HEK293 (cell line): ENCODE measurements around the gene PLEKHA1.

Source experiments
- CTCF ChIA-PET: fragments of 350-600 bp; formaldehyde crosslinking; extraction: SDS; loops from one replicate; lab custom pipeline; 2021; ENCODE audit warnings: antibody characterized with exemption; lab: Yijun Ruan, JAX
- POLR2A ChIA-PET: fragments of 300-600 bp; formaldehyde crosslinking; extraction: SDS; loops from one replicate; lab custom pipeline; 2020; ENCODE audit warnings: antibody characterized with exemption, inconsistent platforms; lab: Yijun Ruan, JAX
- H3K27ac ChIP-seq: fragments of 200-500 bp; sonication (Bioruptor generic); 2 replicates; pipeline ENCODE4 v1.5.1; 2014; ENCODE audit warnings: low read depth, low read length, control low read depth, inconsistent platforms; ENCODE audit errors: extremely low read depth
- H3K36me3 ChIP-seq, 2 experiments: fragments of 200-500 bp in 1 of 2; sonication (Bioruptor generic) in 1 of 2; 1 replicate in 1 of 2; 2 replicates in 1 of 2; pipeline ENCODE4 v1.5.1; 2014 to 2017; ENCODE audit warnings: inconsistent platforms in 2 of 2, low read length in 2 of 2; ENCODE audit not compliant: control insufficient read depth in 2 of 2, insufficient read depth in 1 of 2
- H3K4me1 ChIP-seq: fragments of 200-500 bp; sonication (Bioruptor generic); 2 replicates; pipeline ENCODE4 v1.5.1; 2014; ENCODE audit warnings: mild to moderate bottlenecking, low read length, inconsistent platforms; ENCODE audit not compliant: control insufficient read depth, insufficient read depth
- H3K4me3 ChIP-seq: 2 replicates; pipeline ENCODE4 v1.5.1; 2011; ENCODE audit warnings: low read depth, mild to moderate bottlenecking, control low read depth, low read length, moderate library complexity
- H3K9me3 ChIP-seq: fragments of 200-500 bp; sonication (Bioruptor generic); 2 replicates; pipeline ENCODE4 v1.5.1; 2014; ENCODE audit warnings: low read depth, low read length, inconsistent platforms; ENCODE audit not compliant: control insufficient read depth, insufficient read depth
- BCL11A ChIP-seq: fragments of 450-650 bp; formaldehyde crosslinking; IDR thresholded peaks from 2 replicates; pipeline ENCODE4 v1.5.1; 2016; ENCODE audit warnings: low read depth, missing biosample characterization, missing genetic modification characterization
- GLIS1 ChIP-seq: fragments of 450-650 bp; formaldehyde crosslinking; IDR thresholded peaks from 2 replicates; pipeline ENCODE4 v1.5.1; 2016; ENCODE audit warnings: missing biosample characterization, missing genetic modification characterization
- GLIS2 ChIP-seq: fragments of 450-650 bp; formaldehyde crosslinking; IDR thresholded peaks from 2 replicates; pipeline ENCODE4 v1.5.1; 2016; ENCODE audit warnings: missing biosample characterization, missing genetic modification characterization
- HOXA7 ChIP-seq: sonication (generic); formaldehyde crosslinking; IDR thresholded peaks from 2 replicates; pipeline ENCODE4 v1.8.1; 2022; ENCODE audit warnings: missing genetic modification reagents, borderline replicate concordance
- KLF16 ChIP-seq: fragments of 450-650 bp; formaldehyde crosslinking; IDR thresholded peaks from 2 replicates; pipeline ENCODE4 v1.5.1; 2017; ENCODE audit warnings: missing biosample characterization, missing genetic modification characterization
- KLF7 ChIP-seq: fragments of 450-650 bp; formaldehyde crosslinking; IDR thresholded peaks from 2 replicates; pipeline ENCODE4 v1.5.1; 2016; ENCODE audit warnings: missing biosample characterization, missing genetic modification characterization, borderline replicate concordance
- OSR2 ChIP-seq: fragments of 450-650 bp; formaldehyde crosslinking; IDR thresholded peaks from 2 replicates; pipeline ENCODE4 v1.5.1; 2016; ENCODE audit warnings: missing biosample characterization, missing genetic modification characterization
- PRDM1 ChIP-seq: fragments of 450-650 bp; formaldehyde crosslinking; IDR thresholded peaks from 2 replicates; pipeline ENCODE4; 2016; ENCODE audit warnings: missing biosample characterization, missing genetic modification characterization
- SCRT1 ChIP-seq: fragments of 450-650 bp; formaldehyde crosslinking; IDR thresholded peaks from 2 replicates; pipeline ENCODE4 v1.5.1; 2016; ENCODE audit warnings: missing biosample characterization, missing genetic modification characterization, borderline replicate concordance
- SP2 ChIP-seq: fragments of 450-650 bp; formaldehyde crosslinking; IDR thresholded peaks from 2 replicates; pipeline ENCODE4 v1.5.1; 2016; ENCODE audit warnings: missing biosample characterization, missing genetic modification characterization
- SP7 ChIP-seq: fragments of 450-650 bp; formaldehyde crosslinking; IDR thresholded peaks from 2 replicates; pipeline ENCODE4 v1.5.1; 2016; ENCODE audit warnings: missing biosample characterization, missing genetic modification characterization
- ZBTB1 ChIP-seq: fragments of 450-650 bp; formaldehyde crosslinking; IDR thresholded peaks from 2 replicates; pipeline ENCODE4 v1.5.1; 2016; ENCODE audit warnings: missing biosample characterization, missing genetic modification characterization
- ZBTB21 ChIP-seq: fragments of 450-650 bp; formaldehyde crosslinking; IDR thresholded peaks from 2 replicates; pipeline ENCODE4 v1.5.1; 2017; ENCODE audit warnings: missing biosample characterization, missing genetic modification characterization
- ZEB2 ChIP-seq: fragments of 450-650 bp; formaldehyde crosslinking; IDR thresholded peaks from 2 replicates; pipeline ENCODE4 v1.5.1; 2016; ENCODE audit warnings: missing biosample characterization, missing genetic modification characterization
- ZIC2 ChIP-seq: fragments of 450-650 bp; formaldehyde crosslinking; IDR thresholded peaks from 2 replicates; pipeline ENCODE4 v1.5.1; 2016; ENCODE audit warnings: missing biosample characterization, missing genetic modification characterization
- ZNF19 ChIP-seq: fragments of 450-650 bp; formaldehyde crosslinking; IDR thresholded peaks from 2 replicates; pipeline ENCODE4; 2016; ENCODE audit warnings: missing biosample characterization, missing genetic modification characterization, low read depth
- ZNF2 ChIP-seq: fragments of 450-650 bp; formaldehyde crosslinking; IDR thresholded peaks from 2 replicates; pipeline ENCODE4 v1.5.1; 2016; ENCODE audit warnings: missing biosample characterization, missing genetic modification characterization
- ZNF24 ChIP-seq: fragments of 450-650 bp; formaldehyde crosslinking; IDR thresholded peaks from 2 replicates; pipeline ENCODE4 v1.5.1; 2016; ENCODE audit warnings: missing biosample characterization, missing genetic modification characterization
- ZNF311 ChIP-seq: fragments of 450-650 bp; formaldehyde crosslinking; IDR thresholded peaks from 2 replicates; pipeline ENCODE4 v1.5.1; 2017; ENCODE audit warnings: missing biosample characterization, missing genetic modification characterization, borderline replicate concordance
- ZNF600 ChIP-seq: fragments of 450-650 bp; formaldehyde crosslinking; IDR thresholded peaks from 2 replicates; pipeline ENCODE4 v1.5.1; 2016; ENCODE audit warnings: missing biosample characterization, missing genetic modification characterization
- ZNF701 ChIP-seq: fragments of 450-650 bp; formaldehyde crosslinking; IDR thresholded peaks from 2 replicates; pipeline ENCODE4 v1.5.1; 2016; ENCODE audit warnings: missing biosample characterization, missing genetic modification characterization
- ZNF76 ChIP-seq: fragments of 450-650 bp; formaldehyde crosslinking; IDR thresholded peaks from 2 replicates; pipeline ENCODE4; 2016; ENCODE audit warnings: low read depth, missing biosample characterization, missing genetic modification characterization, borderline replicate concordance
- ZNF830 ChIP-seq: fragments of 450-650 bp; IDR thresholded peaks from 2 replicates; pipeline ENCODE4 v1.5.0; 2018; ENCODE audit warnings: missing biosample characterization, missing genetic modification characterization, low read depth, mild to moderate bottlenecking, moderate library complexity
- ZXDB ChIP-seq: fragments of 450-650 bp; formaldehyde crosslinking; IDR thresholded peaks from 2 replicates; pipeline ENCODE4 v1.5.1; 2016; ENCODE audit warnings: missing biosample characterization, missing genetic modification characterization
- TF ChIP-seq, protein P1 (sequence below): fragments of 450-650 bp; IDR thresholded peaks from 2 replicates; pipeline ENCODE4 v1.5.1; 2018; ENCODE audit warnings: missing biosample characterization, mild to moderate bottlenecking, missing genetic modification characterization
- TF ChIP-seq, protein P2 (sequence below): fragments of 450-650 bp; formaldehyde crosslinking; IDR thresholded peaks from 2 replicates; pipeline ENCODE4 v1.5.1; 2017; ENCODE audit warnings: missing biosample characterization, missing genetic modification characterization
- TF ChIP-seq, protein P3 (sequence below): IDR thresholded peaks from 2 replicates; pipeline ENCODE4 v1.6.1; 2011; ENCODE audit warnings: mild to moderate bottlenecking, low read depth, low read length, borderline replicate concordance

Gene PLEKHA1

DNA sequence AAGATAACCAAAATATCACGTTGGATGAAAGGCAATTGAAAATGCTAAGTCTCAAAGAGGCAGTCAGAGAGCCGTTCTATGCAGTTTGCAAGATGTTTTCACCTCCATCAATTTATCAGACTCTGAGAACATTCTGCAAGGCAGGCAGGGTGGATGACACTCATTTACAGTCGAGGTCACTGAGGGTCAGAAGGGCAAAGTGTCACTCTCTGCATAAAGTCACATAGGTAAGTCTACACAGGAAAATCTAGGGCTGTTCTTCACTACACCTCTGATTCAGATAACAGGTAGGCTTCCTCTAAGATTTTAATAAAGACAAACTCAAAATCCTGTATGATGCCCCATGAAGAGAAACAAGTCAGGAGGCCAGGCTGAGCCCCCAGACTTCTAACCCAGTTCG, 1.4 kb upstream of the PLEKHA1 start:
- Histone ChIP-seq H3K36me3 (no peaks in the 10 kb centered on the region), H3K9me3 (no peaks in the 10 kb centered on the region), H3K4me3 (no peak overlapping the region), H3K4me1 (peaks cover 10% of the 10 kb centered on the region), H3K27ac (no peak overlapping the region)
- CTCF ChIA-PET: interaction anchor here (0.7 to 1.9 kb wide), 2 partner anchors 62 to 75 kb away, joined by 3 to 6 read pairs; no protein-coding TSS in a partner anchor
- no peak for TF ChIP-seq ZNF311 (tag by site-specific recombination)
- TF ChIP-seq, protein P1, sequence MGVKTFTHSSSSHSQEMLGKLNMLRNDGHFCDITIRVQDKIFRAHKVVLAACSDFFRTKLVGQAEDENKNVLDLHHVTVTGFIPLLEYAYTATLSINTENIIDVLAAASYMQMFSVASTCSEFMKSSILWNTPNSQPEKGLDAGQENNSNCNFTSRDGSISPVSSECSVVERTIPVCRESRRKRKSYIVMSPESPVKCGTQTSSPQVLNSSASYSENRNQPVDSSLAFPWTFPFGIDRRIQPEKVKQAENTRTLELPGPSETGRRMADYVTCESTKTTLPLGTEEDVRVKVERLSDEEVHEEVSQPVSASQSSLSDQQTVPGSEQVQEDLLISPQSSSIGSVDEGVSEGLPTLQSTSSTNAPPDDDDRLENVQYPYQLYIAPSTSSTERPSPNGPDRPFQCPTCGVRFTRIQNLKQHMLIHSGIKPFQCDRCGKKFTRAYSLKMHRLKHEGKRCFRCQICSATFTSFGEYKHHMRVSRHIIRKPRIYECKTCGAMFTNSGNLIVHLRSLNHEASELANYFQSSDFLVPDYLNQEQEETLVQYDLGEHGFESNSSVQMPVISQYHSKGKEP (tag by site-specific recombination): no peak
- TF ChIP-seq ZBTB1 (tag by site-specific recombination): no peak
- TF ChIP-seq ZBTB21 (tag by site-specific recombination): no peak
- TF ChIP-seq SP2: no peak
- no peak for TF ChIP-seq BCL11A (tag by site-specific recombination)
- POLR2A ChIA-PET: interaction anchor here (1.0 to 1.6 kb wide), 2 partner anchors 10 to 65 kb away, joined by 4 to 5 read pairs; no protein-coding TSS in a partner anchor

DNA sequence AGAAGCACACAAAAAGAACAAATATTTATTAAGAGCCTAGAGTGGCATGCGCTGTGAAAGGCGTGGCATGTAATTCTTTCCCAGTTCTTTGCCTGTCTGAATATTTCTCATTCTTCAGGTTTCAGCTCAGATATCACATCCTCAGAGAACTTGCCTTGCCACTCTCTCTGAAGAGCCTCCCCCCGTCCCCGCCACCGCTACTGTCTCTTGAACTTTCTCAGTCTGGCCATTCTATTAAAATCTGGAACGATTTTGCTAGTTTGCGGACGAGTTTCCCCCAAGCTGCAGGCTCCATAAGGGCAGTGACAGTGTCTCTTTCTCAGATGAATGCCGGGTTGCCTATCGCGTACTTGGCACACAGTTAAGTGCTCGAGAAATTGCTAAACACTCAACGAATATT, 787 bp upstream of the PLEKHA1 start:
- ChIA-PET CTCF (interaction anchor here (0.7 to 1.9 kb wide), 3 partner anchors 61 to 80 kb away, joined by 3 to 6 read pairs (median 3); no protein-coding TSS in a partner anchor), POLR2A (interaction anchor here (0.6 to 1.6 kb wide), 9 partner anchors 9 to 131 kb away, joined by 3 to 5 read pairs (median 4); no protein-coding TSS in a partner anchor)
- Histone ChIP-seq H3K4me1 (peaks cover 10% of the 10 kb centered on the region), H3K4me3 (peak overlapping the region; percentile 35), H3K27ac (no peak overlapping the region), H3K9me3 (no peaks in the 10 kb centered on the region), H3K36me3 (no peaks in the 10 kb centered on the region)
- TF ChIP-seq ZNF701 (tag by site-specific recombination): no peak
- peak; percentile 60 for TF ChIP-seq PRDM1 (tag by site-specific recombination)

DNA sequence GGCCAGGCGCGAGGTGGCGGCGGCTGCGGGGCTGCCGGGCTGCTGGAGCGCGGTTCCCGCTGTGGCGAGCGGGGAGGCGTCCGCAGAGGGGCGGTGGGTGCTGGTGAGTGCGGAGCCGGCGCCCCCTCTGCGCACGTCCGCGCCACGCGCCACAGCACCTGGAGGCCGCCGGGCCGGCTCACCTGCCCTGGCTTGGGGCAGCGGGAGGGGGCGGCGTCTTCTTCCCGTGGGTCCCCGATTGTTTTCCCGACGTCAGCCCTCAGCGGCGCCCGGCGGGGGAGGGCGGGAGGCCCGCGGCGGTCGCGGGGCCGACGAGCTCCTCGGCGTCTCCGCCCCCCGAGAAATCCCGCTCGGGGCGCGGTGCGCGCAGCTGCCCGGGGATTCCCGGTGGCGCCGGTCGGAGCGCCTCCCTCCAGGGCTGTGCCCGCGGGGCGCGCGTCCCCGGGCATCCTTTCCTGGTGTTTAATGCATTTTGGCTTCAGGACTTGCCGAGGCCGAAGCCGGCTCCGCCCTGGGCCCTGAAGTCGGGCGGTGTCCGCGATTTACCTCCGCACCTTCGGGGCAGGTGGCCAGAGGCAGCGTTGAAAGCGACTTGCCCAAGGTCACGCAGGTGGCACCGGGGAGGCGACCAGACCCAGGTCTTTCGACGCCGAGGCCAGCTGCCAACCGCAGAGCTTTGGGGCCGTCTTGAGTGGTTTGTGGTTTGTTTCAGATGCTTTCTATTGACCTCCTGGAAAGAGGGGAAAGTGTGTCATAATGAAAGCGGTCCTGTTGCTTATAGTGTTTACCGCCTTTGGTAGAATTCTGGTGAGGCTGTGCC, 561 bp downstream of the PLEKHA1 start:
- H3K4me1 ChIP-seq: peaks cover 10% of the 10 kb centered on the region
- POLR2A ChIA-PET: interaction anchor here (0.8 to 1.6 kb wide), 6 partner anchors 11 to 70 kb away, joined by 3 to 5 read pairs (median 3); no protein-coding TSS in a partner anchor
- peak overlapping the region; percentile 57 for H3K4me3 ChIP-seq
- peak overlapping the region; percentile 91 for H3K27ac ChIP-seq
- no peaks in the 10 kb centered on the region for H3K36me3 ChIP-seq
- no peaks in the 10 kb centered on the region for H3K9me3 ChIP-seq
- CTCF ChIA-PET: interaction anchor here (0.7 to 1.4 kb wide), 5 partner anchors 44 to 191 kb away, joined by 3 to 5 read pairs (median 3); no protein-coding TSS in a partner anchor
- TF ChIP-seq, protein P2, sequence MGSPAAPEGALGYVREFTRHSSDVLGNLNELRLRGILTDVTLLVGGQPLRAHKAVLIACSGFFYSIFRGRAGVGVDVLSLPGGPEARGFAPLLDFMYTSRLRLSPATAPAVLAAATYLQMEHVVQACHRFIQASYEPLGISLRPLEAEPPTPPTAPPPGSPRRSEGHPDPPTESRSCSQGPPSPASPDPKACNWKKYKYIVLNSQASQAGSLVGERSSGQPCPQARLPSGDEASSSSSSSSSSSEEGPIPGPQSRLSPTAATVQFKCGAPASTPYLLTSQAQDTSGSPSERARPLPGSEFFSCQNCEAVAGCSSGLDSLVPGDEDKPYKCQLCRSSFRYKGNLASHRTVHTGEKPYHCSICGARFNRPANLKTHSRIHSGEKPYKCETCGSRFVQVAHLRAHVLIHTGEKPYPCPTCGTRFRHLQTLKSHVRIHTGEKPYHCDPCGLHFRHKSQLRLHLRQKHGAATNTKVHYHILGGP (tag by site-specific recombination): peak; percentile 86
- TF ChIP-seq ZNF830 (tag by site-specific recombination) (no peak), SP7 (tag by site-specific recombination) (peak; percentile 40; the same call in 1 of the 2 replicates), ZNF600 (tag by site-specific recombination) (peak; percentile 23), ZNF24 (0 out of 2 replicates have a peak, but pooled peaks have one; percentile 25), ZNF76 (tag by site-specific recombination) (peak; percentile 33; the same call in 1 of the 2 replicates), KLF16 (0 out of 2 replicates have a peak, but pooled peaks have one; percentile 45), GLIS2 (tag by site-specific recombination) (peak; percentile 45; the same call in 1 of the 2 replicates), KLF7 (tag by site-specific recombination) (peak; percentile 38; the same call in 1 of the 2 replicates), HOXA7 (CRISPR knock-in tag) (no peak), ZIC2 (tag by site-specific recombination) (peak; percentile 78), ZNF2 (tag by site-specific recombination) (peak; percentile 28; the same call in 1 of the 2 replicates), ZXDB (no peak; the same call in 1 of the 2 replicates), PRDM1 (tag by site-specific recombination) (peak; percentile 93), ZEB2 (peak; percentile 82), OSR2 (tag by site-specific recombination) (no peak), ZNF19 (tag by site-specific recombination) (no peak), SCRT1 (0 out of 2 replicates have a peak, but pooled peaks have one; percentile 41), GLIS1 (tag by site-specific recombination) (peak; percentile 66)
- TF ChIP-seq, protein P3, sequence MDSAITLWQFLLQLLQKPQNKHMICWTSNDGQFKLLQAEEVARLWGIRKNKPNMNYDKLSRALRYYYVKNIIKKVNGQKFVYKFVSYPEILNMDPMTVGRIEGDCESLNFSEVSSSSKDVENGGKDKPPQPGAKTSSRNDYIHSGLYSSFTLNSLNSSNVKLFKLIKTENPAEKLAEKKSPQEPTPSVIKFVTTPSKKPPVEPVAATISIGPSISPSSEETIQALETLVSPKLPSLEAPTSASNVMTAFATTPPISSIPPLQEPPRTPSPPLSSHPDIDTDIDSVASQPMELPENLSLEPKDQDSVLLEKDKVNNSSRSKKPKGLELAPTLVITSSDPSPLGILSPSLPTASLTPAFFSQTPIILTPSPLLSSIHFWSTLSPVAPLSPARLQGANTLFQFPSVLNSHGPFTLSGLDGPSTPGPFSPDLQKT: no peak
